RCC 7860 (cell line): ENCODE measurements around the gene RNASEL.
"Not testable (repeated sequence)": the region's sequence is repeated elsewhere in the genome, so short reads cannot be mapped to it uniquely, and the experiment has no call there.

Experiments
- DNase-seq: peaks from one replicate; pipeline ENCODE4 v3.0.0-alpha.2; 2015; ENCODE audit warnings: low spot score
- FAIRE-seq: peaks from 2 replicates; lab custom pipeline; 2012; peaks lifted over from hg19 to GRCh38; lab: Jason Lieb, UNC

The RNASEL gene, protein sequence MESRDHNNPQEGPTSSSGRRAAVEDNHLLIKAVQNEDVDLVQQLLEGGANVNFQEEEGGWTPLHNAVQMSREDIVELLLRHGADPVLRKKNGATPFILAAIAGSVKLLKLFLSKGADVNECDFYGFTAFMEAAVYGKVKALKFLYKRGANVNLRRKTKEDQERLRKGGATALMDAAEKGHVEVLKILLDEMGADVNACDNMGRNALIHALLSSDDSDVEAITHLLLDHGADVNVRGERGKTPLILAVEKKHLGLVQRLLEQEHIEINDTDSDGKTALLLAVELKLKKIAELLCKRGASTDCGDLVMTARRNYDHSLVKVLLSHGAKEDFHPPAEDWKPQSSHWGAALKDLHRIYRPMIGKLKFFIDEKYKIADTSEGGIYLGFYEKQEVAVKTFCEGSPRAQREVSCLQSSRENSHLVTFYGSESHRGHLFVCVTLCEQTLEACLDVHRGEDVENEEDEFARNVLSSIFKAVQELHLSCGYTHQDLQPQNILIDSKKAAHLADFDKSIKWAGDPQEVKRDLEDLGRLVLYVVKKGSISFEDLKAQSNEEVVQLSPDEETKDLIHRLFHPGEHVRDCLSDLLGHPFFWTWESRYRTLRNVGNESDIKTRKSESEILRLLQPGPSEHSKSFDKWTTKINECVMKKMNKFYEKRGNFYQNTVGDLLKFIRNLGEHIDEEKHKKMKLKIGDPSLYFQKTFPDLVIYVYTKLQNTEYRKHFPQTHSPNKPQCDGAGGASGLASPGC

GRCh38 chr1:182588500-182589396 is at the start of gene RNASEL:
RNASEL (minus strand) TSS chr1:182589256; CDS start chr1:182586806, 2,450 bp downstream.
- FAIRE-seq (peak; percentile 58), DNase-seq (peak; percentile 74)

DNA sequence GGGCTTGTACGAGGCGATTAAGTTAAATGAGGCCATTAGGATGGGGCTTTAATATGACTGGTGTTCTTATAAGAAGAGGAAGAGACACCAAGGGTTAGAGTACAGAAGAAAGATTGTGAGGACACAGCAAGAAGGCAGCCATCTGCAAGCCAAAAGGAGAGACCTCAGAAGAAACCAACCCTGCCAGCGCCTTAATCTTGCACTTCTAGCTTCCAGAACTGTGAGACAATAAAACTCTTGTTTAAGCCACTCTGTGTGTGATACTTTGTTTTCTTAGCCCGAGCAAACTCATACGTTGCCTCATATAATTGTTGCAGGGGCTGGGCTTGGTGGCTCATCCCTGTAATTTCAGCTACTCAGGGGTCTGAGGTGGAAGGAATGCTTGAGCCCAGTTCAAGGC is 48.7 kb upstream of the RNASEL start:
- no peak for FAIRE-seq
- DNase-seq, result no peak

GRCh38 chr1:182635871-182636270 is 46.8 kb upstream of the RNASEL start:
- FAIRE-seq (no peak), DNase-seq (no peak)

GRCh38 chr1:182634306-182635072 is 45.4 kb upstream of the RNASEL start:
- FAIRE-seq, result no peak
- DNase-seq, result no peak

- FAIRE-seq, result no peak
- no peak for DNase-seq
Observed at GRCh38 chr1:182633657-182634281, 44.7 kb upstream of the RNASEL start.

DNA sequence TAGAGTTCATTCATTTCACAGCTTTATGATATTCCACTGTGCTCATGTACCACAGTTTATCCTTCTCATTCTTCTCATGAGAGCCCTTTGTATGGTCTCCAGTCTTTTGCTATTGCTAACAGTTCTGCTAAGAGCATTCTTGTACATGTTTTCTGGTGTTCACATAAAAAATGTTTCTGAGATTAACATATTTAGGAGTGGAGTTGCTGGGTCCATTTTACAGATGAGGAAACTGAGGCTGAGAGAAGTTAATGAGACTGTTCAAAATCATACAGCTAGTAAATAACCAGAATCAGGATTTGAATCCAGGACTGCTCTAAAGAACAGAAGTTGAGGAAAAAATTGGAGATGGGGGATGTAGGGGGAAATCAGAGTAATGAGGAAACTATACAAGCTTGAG is 44.0 kb upstream of the RNASEL start:
- no peak for DNase-seq
- no peak for FAIRE-seq

GRCh38 chr1:182632441-182632857 is 43.4 kb upstream of the RNASEL start:
- not testable (repeated sequence) for DNase-seq, FAIRE-seq

DNA sequence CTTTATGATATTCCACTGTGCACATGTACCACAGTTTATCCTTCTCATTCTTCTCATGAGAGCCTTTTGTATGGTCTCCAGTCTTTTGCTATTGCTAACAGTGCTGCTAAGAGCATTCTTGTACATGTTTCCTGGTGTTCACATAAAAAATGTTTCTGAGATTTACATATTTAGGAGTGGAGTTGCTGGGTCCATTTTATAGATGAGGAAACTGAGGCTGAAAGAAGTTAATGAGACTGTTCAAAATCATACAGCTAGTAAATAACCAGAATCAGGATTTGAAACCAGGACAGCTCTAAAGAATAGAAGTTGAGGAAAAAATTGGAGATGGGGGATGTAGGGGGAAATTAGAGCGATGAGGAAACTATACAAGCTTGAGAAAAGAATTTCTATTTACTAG is 42.9 kb upstream of the RNASEL start:
- FAIRE-seq, result no peak

GRCh38 chr1:182631053-182631677 is 42.1 kb upstream of the RNASEL start:
- FAIRE-seq (no peak), DNase-seq (no peak)

More for the DNA sequence above, 42.9 kb upstream of the RNASEL start:
- DNase-seq, result no peak

DNA sequence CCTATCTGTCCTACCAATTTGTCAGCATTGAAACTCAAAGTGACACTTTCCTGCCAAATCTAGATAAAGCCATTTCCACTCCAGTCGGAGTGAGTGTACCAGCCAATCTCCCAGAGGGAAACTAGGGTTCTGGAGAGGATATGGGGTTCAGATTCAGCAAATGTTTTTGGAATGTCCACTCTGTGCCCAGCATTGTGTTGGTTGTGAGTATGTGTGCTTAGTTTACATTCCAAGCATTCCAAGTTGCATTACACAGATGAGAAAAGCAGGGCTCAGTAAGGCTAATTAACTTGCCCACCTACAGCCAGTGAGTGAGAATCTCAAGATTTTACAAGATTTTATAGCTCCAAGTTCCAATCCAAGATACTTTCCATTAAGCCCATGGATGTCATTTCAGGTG is 41.5 kb upstream of the RNASEL start:
- no peak for DNase-seq
- no peak for FAIRE-seq

DNA sequence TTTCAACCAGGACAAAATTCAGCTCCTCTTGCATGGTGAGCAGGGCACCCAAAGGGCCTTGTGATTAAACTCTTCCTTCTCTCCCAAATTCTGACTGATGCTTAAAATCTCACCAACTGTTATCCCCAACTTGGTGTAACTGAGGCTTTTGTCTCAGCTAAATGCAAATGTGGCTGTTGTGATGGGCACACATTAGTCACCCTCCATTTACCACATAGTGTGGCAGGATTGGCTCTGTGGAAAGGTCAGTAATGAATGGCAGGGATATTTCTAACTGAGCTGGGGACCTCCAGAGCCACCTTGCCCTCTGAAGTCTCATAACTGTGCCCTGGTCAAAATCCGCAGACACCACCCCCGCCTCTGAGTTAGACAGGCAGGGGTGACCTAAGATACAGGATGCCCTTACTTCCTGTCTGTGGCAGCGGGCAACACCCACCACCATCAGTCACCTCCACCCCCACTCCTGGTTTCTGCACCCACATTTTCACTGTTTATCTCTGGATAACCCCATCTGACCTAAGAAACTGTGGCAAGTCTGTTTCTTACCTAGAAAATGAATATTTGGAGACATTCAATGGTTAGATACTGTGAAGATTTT is 40.5 kb upstream of the RNASEL start:
- DNase-seq (no peak), FAIRE-seq (no peak)

- DNase-seq, result no peak
- FAIRE-seq, result no peak
Observed at GRCh38 chr1:182629080-182629479, 40.0 kb upstream of the RNASEL start.

- FAIRE-seq, result no peak
- no peak for DNase-seq
Observed at GRCh38 chr1:182628657-182629056, 39.6 kb upstream of the RNASEL start.

DNA sequence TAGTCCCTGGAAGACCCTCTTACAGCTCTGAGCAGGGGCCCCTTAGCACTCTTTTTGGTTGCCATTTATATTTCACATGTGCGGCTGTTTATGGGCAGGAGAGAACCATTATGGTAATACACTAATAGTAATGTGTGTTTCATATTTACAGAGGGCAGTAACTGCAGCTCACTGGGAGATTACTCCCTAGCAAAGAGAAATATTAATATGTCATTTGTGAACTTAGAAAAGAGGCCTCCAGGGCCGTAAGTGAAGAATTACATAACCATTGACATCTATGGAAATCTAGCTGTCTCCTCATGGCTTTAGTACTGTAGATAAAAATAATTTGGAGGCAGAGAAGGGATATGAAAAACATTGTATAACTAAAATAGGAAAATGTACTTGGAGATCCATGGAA is 38.6 kb upstream of the RNASEL start:
- no peak for DNase-seq
- no peak for FAIRE-seq

- FAIRE-seq (no peak), DNase-seq (no peak)
Observed at GRCh38 chr1:182626527-182626926, 37.5 kb upstream of the RNASEL start.

- DNase-seq, result no peak
- no peak for FAIRE-seq
Observed at GRCh38 chr1:182625719-182626504, 36.9 kb upstream of the RNASEL start.

GRCh38 chr1:182625024-182625423 is 36.0 kb upstream of the RNASEL start:
- FAIRE-seq (no peak), DNase-seq (no peak)

- FAIRE-seq (no peak), DNase-seq (no peak)
Observed at GRCh38 chr1:182624577-182624976, 35.5 kb upstream of the RNASEL start.
